ENCODE data around the gene LMO4. TPM values are rescaled to one million over a fixed set of nuclear protein-coding genes. Genes with fewer than 3 reads are reported as not detected.

LMO4 gene
- total and polyA plus RNA-seq, 7 experiments from 2014 or later, result 6.4 to 30.6 (median 9.1) TPM

DNA sequence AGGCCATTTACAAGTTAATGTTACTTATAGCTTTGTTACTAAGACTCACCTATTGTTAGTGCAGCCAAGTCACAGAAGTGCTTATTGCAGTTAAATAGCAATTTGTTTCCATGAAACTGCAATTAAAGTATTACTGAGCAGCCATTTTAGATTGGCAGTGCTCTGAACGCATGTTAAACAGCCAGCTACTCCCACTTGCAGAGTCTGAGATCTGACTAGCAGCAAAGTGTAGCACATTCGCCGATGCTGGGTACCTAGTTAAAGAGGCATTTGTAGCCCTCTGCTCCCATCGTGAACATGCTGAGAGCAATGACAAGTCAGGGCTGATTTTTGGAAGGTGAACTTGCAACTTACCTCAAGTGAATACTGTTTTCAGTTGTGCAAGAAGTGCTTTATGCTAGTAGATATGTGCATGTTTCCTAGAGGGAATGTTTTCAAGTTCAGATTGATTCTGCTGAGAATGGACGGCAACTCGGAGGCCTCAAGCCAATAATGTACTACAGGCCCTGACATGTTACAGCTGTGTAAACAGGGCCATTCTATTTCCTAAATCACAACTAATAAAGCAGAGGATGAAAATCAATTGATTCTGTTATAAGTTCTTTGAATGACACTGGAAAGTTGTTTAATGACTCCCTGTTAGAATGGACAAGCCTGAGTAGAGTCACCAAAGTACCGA, 19.8 kb downstream of the LMO4 start:
- no peaks in the 10 kb centered on the region for H3K36me3 ChIP-seq (ENCODE audit: control insufficient read depth in 2 of 3, insufficient read depth in 3 of 3, low read length in 3 of 3)
- Mint-ChIP-seq H3K4me3 (no peak overlapping the region), H3K9me3 (no peaks in the 10 kb centered on the region), H3K36me3 (peaks cover 0 to 13% (median 0%) of the 10 kb centered on the region in 5 donors), H3K4me1 (peaks cover 0 to 3% (median 0%) of the 10 kb centered on the region in 7 donors), H3K27ac (peak overlapping the region in 2 of 9 donors; percentile 15 to 65), H3K27me3 (peaks cover 0 to 9% (median 0%) of the 10 kb centered on the region in 5 donors)
- H3K9me3 ChIP-seq (ENCODE audit: control insufficient read depth in 2 of 3, low read length in 3 of 3), result no peaks in the 10 kb centered on the region
- CTCF ChIA-PET, result interaction anchor here (1.0 to 1.1 kb wide), 2 partner anchors 13 to 14 kb away, joined by 3 read pairs; no protein-coding TSS in a partner anchor
- DNase-seq (no peak), ATAC-seq (no peak)
- no peak overlapping the region for H3K4me3 ChIP-seq (ENCODE audit: low read length)
- no peaks in the 10 kb centered on the region for H3K27me3 ChIP-seq (ENCODE audit: control insufficient read depth in 2 of 2, insufficient read depth in 2 of 2, low read length in 2 of 2)
- no peaks in the 10 kb centered on the region for H3K4me1 ChIP-seq (ENCODE audit: control insufficient read depth in 2 of 2, insufficient read depth in 2 of 2, low read length in 2 of 2)
- intact Hi-C loops (cut with micrococcal nuclease), result loop anchor here in 1 of 2 donors (10.0 kb wide), 1 partner anchor 1644 kb away; the partner anchor contains the start of gene ZNHIT6
- POLR2A ChIA-PET, result no interaction called here
- H3K27ac ChIP-seq (ENCODE audit: low read depth, low read length), result no peak overlapping the region

DNA sequence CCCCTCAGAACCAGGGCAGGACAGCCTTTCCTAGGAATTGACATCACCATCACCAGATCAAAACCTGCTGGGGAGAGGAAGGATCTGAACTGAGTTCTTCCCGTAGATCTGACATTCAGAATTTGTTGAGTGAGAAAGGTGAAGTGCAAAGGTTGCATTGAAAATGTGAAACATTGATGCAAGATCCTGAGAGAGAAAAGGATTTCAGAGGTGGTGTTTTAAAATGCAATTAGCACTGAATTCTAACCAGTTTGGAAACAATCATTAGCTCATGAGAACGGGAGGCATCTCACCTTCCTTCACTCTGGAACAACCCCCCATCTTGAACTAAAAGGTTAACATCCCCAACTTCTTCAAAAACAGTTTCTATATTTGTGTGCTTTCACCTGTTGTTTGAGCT, 20.4 kb downstream of the LMO4 start:
- Histone ChIP-seq H3K27me3 (ENCODE audit: control insufficient read depth in 2 of 2, insufficient read depth in 2 of 2, low read length in 2 of 2) (no peaks in the 10 kb centered on the region), H3K27ac (ENCODE audit: low read depth, low read length) (no peak overlapping the region), H3K36me3 (ENCODE audit: control insufficient read depth in 2 of 3, insufficient read depth in 3 of 3, low read length in 3 of 3) (no peaks in the 10 kb centered on the region), H3K9me3 (ENCODE audit: control insufficient read depth in 2 of 3, low read length in 3 of 3) (no peaks in the 10 kb centered on the region), H3K4me1 (ENCODE audit: control insufficient read depth in 2 of 2, insufficient read depth in 2 of 2, low read length in 2 of 2) (no peaks in the 10 kb centered on the region), H3K4me3 (ENCODE audit: low read length) (no peak overlapping the region)
- CTCF ChIA-PET, result no interaction called here
- ATAC-seq (no peak), DNase-seq (no peak)
- Mint-ChIP-seq H3K4me3 (no peak overlapping the region), H3K36me3 (peaks cover 0 to 11% (median 0%) of the 10 kb centered on the region in 5 donors), H3K4me1 (peaks cover 0 to 3% (median 0%) of the 10 kb centered on the region in 7 donors), H3K27ac (no peak overlapping the region), H3K9me3 (no peaks in the 10 kb centered on the region), H3K27me3 (peaks cover 0 to 6% (median 0%) of the 10 kb centered on the region in 5 donors)
- POLR2A ChIA-PET, result interaction anchor here (1.5 kb wide), 1 partner anchor 18 kb away, joined by 4 read pairs; no protein-coding TSS in a partner anchor
- intact Hi-C loops (cut with micrococcal nuclease), result loop anchor here in 1 of 2 donors (10.0 kb wide), 1 partner anchor 1644 kb away; the partner anchor contains the start of gene ZNHIT6

GRCh38 chr1:87355894-87356293, 27.2 kb downstream of the LMO4 start:
- ATAC-seq, result no peak
- no peak overlapping the region for H3K4me3 Mint-ChIP-seq
- Histone ChIP-seq H3K27ac (ENCODE audit: low read depth, low read length) (no peak overlapping the region), H3K4me1 (ENCODE audit: control insufficient read depth in 2 of 2, insufficient read depth in 2 of 2, low read length in 2 of 2) (no peaks in the 10 kb centered on the region), H3K9me3 (ENCODE audit: control insufficient read depth in 2 of 3, low read length in 3 of 3) (no peaks in the 10 kb centered on the region), H3K27me3 (ENCODE audit: control insufficient read depth in 2 of 2, insufficient read depth in 2 of 2, low read length in 2 of 2) (no peaks in the 10 kb centered on the region), H3K4me3 (ENCODE audit: low read length) (no peak overlapping the region), H3K36me3 (ENCODE audit: control insufficient read depth in 2 of 3, insufficient read depth in 3 of 3, low read length in 3 of 3) (no peaks in the 10 kb centered on the region)
- H3K9me3 Mint-ChIP-seq, result peaks cover 0 to 6% (median 0%) of the 10 kb centered on the region in 11 donors
- H3K27ac Mint-ChIP-seq, result no peak overlapping the region
- peaks cover 2 to 13% (median 8%) of the 10 kb centered on the region in 5 donors for H3K36me3 Mint-ChIP-seq
- intact Hi-C loops (cut with micrococcal nuclease), result no loop called here
- peaks cover 0 to 4% (median 0%) of the 10 kb centered on the region in 5 donors for H3K27me3 Mint-ChIP-seq
- POLR2A ChIA-PET, result no interaction called here
- CTCF ChIA-PET, result no interaction called here
- no peak for DNase-seq
- H3K4me1 Mint-ChIP-seq, result peaks cover 0 to 2% (median 0%) of the 10 kb centered on the region in 7 donors

DNA sequence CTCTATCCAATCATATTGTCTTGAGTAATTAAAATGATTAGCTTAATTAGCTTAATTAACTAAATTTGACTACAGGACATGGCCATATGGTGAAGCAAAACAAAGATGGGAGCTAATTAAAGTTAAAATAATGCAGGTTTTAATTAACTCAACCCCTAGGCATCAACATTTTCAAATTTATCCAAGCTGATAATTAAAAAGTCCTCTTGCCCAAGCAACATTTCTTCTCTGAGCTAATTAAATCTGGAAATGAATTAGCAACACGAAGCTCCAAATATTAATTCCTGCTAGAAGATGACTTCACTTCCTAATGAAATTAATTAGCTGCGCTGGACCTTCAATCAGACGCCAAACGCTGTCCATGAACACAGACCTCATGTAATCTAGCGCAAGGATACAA, 27.9 kb downstream of the LMO4 start:
- no peaks in the 10 kb centered on the region for H3K36me3 ChIP-seq (ENCODE audit: control insufficient read depth in 2 of 3, insufficient read depth in 3 of 3, low read length in 3 of 3)
- peaks cover 2 to 13% (median 8%) of the 10 kb centered on the region in 5 donors for H3K36me3 Mint-ChIP-seq
- H3K4me1 Mint-ChIP-seq, result peaks cover 0 to 2% (median 0%) of the 10 kb centered on the region in 7 donors
- H3K27me3 ChIP-seq (ENCODE audit: control insufficient read depth in 2 of 2, insufficient read depth in 2 of 2, low read length in 2 of 2), result no peaks in the 10 kb centered on the region
- DNase-seq (no peak), ATAC-seq (no peak)
- H3K27ac ChIP-seq (ENCODE audit: low read depth, low read length), result no peak overlapping the region
- POLR2A ChIA-PET, result no interaction called here
- H3K4me1 ChIP-seq (ENCODE audit: control insufficient read depth in 2 of 2, insufficient read depth in 2 of 2, low read length in 2 of 2), result no peaks in the 10 kb centered on the region
- no peak overlapping the region for H3K4me3 ChIP-seq (ENCODE audit: low read length)
- peaks cover 0 to 4% (median 0%) of the 10 kb centered on the region in 5 donors for H3K27me3 Mint-ChIP-seq
- no peak overlapping the region for H3K27ac Mint-ChIP-seq
- intact Hi-C loops (cut with micrococcal nuclease), result no loop called here
- CTCF ChIA-PET, result no interaction called here
- H3K9me3 ChIP-seq (ENCODE audit: control insufficient read depth in 2 of 3, low read length in 3 of 3), result no peaks in the 10 kb centered on the region
- peaks cover 0 to 6% (median 0%) of the 10 kb centered on the region in 11 donors for H3K9me3 Mint-ChIP-seq
- H3K4me3 Mint-ChIP-seq, result no peak overlapping the region

- no peaks in the 10 kb centered on the region for H3K4me1 Mint-ChIP-seq
- peaks cover 2 to 13% (median 8%) of the 10 kb centered on the region in 5 donors for H3K36me3 Mint-ChIP-seq
- Histone ChIP-seq H3K27me3 (ENCODE audit: control insufficient read depth in 2 of 2, insufficient read depth in 2 of 2, low read length in 2 of 2) (no peaks in the 10 kb centered on the region), H3K36me3 (ENCODE audit: control insufficient read depth in 2 of 3, insufficient read depth in 3 of 3, low read length in 3 of 3) (no peaks in the 10 kb centered on the region), H3K4me3 (ENCODE audit: low read length) (no peak overlapping the region), H3K4me1 (ENCODE audit: control insufficient read depth in 2 of 2, insufficient read depth in 2 of 2, low read length in 2 of 2) (no peaks in the 10 kb centered on the region), H3K9me3 (ENCODE audit: control insufficient read depth in 2 of 3, low read length in 3 of 3) (no peaks in the 10 kb centered on the region), H3K27ac (ENCODE audit: low read depth, low read length) (no peak overlapping the region)
- peaks cover 0 to 4% (median 0%) of the 10 kb centered on the region in 5 donors for H3K27me3 Mint-ChIP-seq
- ATAC-seq (no peak), DNase-seq (no peak)
- ChIA-PET CTCF (no interaction called here), POLR2A (no interaction called here)
- H3K4me3 Mint-ChIP-seq, result no peak overlapping the region
- H3K9me3 Mint-ChIP-seq, result peaks cover 0 to 6% (median 0%) of the 10 kb centered on the region in 11 donors
- H3K27ac Mint-ChIP-seq, result no peak overlapping the region
- intact Hi-C loops (cut with micrococcal nuclease), result no loop called here
Measured at GRCh38 chr1:87358219-87358618, 29.5 kb downstream of the LMO4 start.

- POLR2A ChIA-PET, result no interaction called here
- Mint-ChIP-seq H3K4me1 (no peaks in the 10 kb centered on the region), H3K27ac (no peak overlapping the region), H3K36me3 (peaks cover 2 to 13% (median 8%) of the 10 kb centered on the region in 5 donors), H3K27me3 (peaks cover 0 to 4% (median 0%) of the 10 kb centered on the region in 5 donors), H3K9me3 (peaks cover 0 to 6% (median 0%) of the 10 kb centered on the region in 11 donors), H3K4me3 (no peak overlapping the region)
- CTCF ChIA-PET, result interaction anchor here (0.6 kb wide), 1 partner anchor 308 kb away, joined by 3 read pairs; no protein-coding TSS in a partner anchor
- H3K27me3 ChIP-seq (ENCODE audit: control insufficient read depth in 2 of 2, insufficient read depth in 2 of 2, low read length in 2 of 2), result no peaks in the 10 kb centered on the region
- H3K4me1 ChIP-seq (ENCODE audit: control insufficient read depth in 2 of 2, insufficient read depth in 2 of 2, low read length in 2 of 2), result no peaks in the 10 kb centered on the region
- no peaks in the 10 kb centered on the region for H3K36me3 ChIP-seq (ENCODE audit: control insufficient read depth in 2 of 3, insufficient read depth in 3 of 3, low read length in 3 of 3)
- intact Hi-C loops (cut with micrococcal nuclease), result no loop called here
- no peak for ATAC-seq
- H3K9me3 ChIP-seq (ENCODE audit: control insufficient read depth in 2 of 3, low read length in 3 of 3), result no peaks in the 10 kb centered on the region
- H3K27ac ChIP-seq (ENCODE audit: low read depth, low read length), result no peak overlapping the region
- no peak for DNase-seq
- H3K4me3 ChIP-seq (ENCODE audit: low read length), result no peak overlapping the region
Measured at GRCh38 chr1:87359586-87359985, 30.9 kb downstream of the LMO4 start.
